ENCODE measurements around the gene AGBL5.

AGBL5 gene

DNA sequence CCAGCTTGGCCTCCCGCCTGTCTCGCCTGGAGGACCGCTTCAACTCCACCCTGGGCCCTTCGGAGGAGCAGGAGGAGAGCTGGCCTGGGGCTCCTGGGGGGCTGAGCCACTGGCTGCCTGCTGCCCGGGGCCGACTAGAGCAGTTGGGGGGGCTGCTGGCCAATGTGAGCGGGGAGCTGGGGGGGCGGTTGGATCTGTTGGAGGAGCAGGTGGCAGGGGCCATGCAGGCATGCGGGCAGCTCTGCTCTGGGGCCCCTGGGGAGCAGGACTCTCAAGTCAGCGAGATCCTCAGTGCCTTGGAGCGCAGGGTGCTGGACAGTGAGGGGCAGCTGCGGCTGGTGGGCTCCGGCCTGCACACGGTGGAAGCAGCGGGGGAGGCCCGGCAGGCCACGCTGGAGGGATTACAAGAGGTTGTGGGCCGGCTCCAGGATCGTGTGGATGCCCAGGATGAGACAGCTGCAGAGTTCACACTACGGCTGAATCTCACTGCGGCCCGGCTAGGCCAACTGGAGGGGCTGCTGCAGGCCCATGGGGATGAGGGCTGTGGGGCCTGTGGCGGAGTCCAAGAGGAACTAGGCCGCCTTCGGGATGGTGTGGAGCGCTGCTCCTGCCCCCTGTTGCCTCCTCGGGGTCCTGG, 31.4 kb downstream of the AGBL5 start:
- no peak for DNase-seq (ENCODE audit: low read depth in 1 of 2, low spot score in 1 of 2)
- no peak overlapping the region for H3K27ac ChIP-seq (replicated peaks)
- no peak overlapping the region for H3K4me3 ChIP-seq (replicated peaks; ENCODE audit: insufficient read depth, low read length)
- TF ChIP-seq, protein P1, sequence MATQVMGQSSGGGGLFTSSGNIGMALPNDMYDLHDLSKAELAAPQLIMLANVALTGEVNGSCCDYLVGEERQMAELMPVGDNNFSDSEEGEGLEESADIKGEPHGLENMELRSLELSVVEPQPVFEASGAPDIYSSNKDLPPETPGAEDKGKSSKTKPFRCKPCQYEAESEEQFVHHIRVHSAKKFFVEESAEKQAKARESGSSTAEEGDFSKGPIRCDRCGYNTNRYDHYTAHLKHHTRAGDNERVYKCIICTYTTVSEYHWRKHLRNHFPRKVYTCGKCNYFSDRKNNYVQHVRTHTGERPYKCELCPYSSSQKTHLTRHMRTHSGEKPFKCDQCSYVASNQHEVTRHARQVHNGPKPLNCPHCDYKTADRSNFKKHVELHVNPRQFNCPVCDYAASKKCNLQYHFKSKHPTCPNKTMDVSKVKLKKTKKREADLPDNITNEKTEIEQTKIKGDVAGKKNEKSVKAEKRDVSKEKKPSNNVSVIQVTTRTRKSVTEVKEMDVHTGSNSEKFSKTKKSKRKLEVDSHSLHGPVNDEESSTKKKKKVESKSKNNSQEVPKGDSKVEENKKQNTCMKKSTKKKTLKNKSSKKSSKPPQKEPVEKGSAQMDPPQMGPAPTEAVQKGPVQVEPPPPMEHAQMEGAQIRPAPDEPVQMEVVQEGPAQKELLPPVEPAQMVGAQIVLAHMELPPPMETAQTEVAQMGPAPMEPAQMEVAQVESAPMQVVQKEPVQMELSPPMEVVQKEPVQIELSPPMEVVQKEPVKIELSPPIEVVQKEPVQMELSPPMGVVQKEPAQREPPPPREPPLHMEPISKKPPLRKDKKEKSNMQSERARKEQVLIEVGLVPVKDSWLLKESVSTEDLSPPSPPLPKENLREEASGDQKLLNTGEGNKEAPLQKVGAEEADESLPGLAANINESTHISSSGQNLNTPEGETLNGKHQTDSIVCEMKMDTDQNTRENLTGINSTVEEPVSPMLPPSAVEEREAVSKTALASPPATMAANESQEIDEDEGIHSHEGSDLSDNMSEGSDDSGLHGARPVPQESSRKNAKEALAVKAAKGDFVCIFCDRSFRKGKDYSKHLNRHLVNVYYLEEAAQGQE (IDR thresholded peaks at IDR 0.05; ENCODE audit: insufficient replicate concordance, low read depth): no peak
- TF ChIP-seq CTCF (IDR thresholded peaks at IDR 0.05; ENCODE audit: insufficient read depth, low read length) (no peak), SPI1 (IDR thresholded peaks at IDR 0.05; ENCODE audit: borderline replicate concordance, low read depth) (no peak), GABPA (IDR thresholded peaks at IDR 0.05; ENCODE audit: low read depth) (no peak), POLR2AphosphoS5 (IDR thresholded peaks at IDR 0.05; ENCODE audit: low read depth) (no peak)
- no peaks in the 10 kb centered on the region for H3K27me3 ChIP-seq (ENCODE audit: insufficient read depth, poor library complexity, severe bottlenecking)

DNA sequence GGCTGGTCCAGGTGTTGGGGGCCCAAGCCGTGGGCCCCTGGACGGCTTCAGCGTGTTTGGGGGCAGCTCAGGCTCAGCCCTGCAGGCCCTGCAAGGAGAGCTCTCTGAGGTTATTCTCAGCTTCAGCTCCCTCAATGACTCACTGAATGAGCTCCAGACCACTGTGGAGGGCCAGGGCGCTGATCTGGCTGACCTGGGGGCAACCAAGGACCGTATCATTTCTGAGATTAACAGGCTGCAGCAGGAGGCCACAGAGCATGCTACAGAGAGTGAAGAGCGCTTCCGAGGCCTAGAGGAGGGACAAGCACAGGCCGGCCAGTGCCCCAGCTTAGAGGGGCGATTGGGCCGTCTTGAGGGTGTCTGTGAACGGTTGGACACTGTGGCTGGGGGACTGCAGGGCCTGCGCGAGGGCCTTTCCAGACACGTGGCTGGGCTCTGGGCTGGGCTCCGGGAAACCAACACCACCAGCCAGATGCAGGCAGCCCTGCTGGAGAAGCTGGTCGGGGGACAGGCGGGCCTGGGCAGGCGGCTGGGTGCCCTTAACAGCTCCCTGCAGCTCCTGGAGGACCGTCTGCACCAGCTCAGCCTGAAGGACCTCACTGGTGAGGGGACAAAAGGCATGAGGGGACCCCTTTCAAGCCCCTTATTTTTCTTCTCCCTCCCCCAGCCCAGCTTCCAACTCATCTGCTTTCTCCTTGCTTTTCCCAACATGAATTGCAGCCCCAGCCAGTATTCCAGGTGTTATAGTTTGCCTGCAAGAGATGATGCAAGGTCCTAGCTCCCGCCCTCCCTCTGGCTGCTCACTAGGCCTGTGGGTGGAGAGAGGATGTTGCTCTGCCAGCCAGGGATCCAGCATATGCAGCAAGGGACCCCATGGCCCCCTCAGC, 32.2 kb downstream of the AGBL5 start:
- no peak overlapping the region for H3K27ac ChIP-seq (replicated peaks)
- no peak overlapping the region for H3K4me3 ChIP-seq (replicated peaks; ENCODE audit: insufficient read depth, low read length)
- no peak for DNase-seq (ENCODE audit: low read depth in 1 of 2, low spot score in 1 of 2)
- no peaks in the 10 kb centered on the region for H3K27me3 ChIP-seq (ENCODE audit: insufficient read depth, poor library complexity, severe bottlenecking)
- TF ChIP-seq SPI1 (IDR thresholded peaks at IDR 0.05; ENCODE audit: borderline replicate concordance, low read depth): no peak
- TF ChIP-seq, protein P1 (IDR thresholded peaks at IDR 0.05; ENCODE audit: insufficient replicate concordance, low read depth): no peak
- no peak for TF ChIP-seq POLR2AphosphoS5 (IDR thresholded peaks at IDR 0.05; ENCODE audit: low read depth)
- no peak for TF ChIP-seq CTCF (IDR thresholded peaks at IDR 0.05; ENCODE audit: insufficient read depth, low read length)
- no peak for TF ChIP-seq GABPA (IDR thresholded peaks at IDR 0.05; ENCODE audit: low read depth)

DNA sequence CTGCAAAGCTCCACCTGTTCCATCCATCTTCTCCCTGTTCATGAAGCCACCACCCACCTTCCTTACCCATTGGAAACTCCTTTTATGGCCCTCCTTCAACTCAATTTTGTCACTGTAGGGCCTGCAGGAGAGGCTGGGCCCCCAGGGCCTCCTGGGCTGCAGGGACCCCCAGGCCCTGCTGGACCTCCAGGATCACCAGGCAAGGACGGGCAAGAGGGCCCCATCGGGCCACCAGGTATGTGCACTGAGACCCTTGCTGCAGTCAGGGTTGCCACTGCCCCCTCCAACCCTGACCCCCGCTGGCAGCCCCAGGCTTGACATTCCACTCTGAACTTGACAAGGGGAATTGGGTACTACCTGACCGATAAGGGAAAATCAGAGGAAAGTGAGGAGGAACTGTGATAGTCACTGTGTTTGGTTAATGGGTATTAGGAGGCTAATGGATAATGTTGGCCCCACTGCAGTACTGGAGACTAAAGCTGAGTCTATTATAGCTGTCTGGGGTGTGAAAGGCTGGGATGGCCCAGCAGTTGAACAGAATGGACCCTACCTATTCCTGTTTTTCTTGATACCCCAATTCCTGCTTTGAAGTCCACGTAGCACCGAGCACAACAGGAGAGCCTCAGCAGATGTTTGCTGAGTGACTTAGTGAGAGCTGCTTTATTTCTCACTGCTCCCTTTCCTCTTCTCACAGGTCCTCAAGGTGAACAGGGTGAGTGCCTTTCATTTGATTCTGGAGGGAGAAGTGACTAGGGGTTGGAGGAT, 33.0 kb downstream of the AGBL5 start:
- no peak overlapping the region for H3K27ac ChIP-seq (replicated peaks)
- no peak for DNase-seq (ENCODE audit: low read depth in 1 of 2, low spot score in 1 of 2)
- no peaks in the 10 kb centered on the region for H3K27me3 ChIP-seq (ENCODE audit: insufficient read depth, poor library complexity, severe bottlenecking)
- no peak overlapping the region for H3K4me3 ChIP-seq (replicated peaks; ENCODE audit: insufficient read depth, low read length)
- no peak for TF ChIP-seq POLR2AphosphoS5 (IDR thresholded peaks at IDR 0.05; ENCODE audit: low read depth)

Measured in HL-60 (cell line).